RWPE1 (cell line): Measurements from ENCODE around the gene CCDC141.

ENCODE experiments used
- CTCF ChIA-PET: fragments of 350-600 bp; sonication (Branson Sonifier 250); formaldehyde crosslinking; extraction: SDS; loops from one replicate; lab custom pipeline; 2021; lab: Yijun Ruan, JAX
- POLR2A ChIA-PET: fragments of 400-600 bp; formaldehyde crosslinking; extraction: SDS; loops from one replicate; lab custom pipeline; 2020; ENCODE audit warnings: antibody characterized with exemption; ENCODE audit not compliant: low non-redundant PET; lab: Yijun Ruan, JAX
- DNase-seq: peaks from one replicate; pipeline ENCODE4 v3.0.0; 2012; ENCODE audit warnings: low spot score
- H3K27ac ChIP-seq: fragments of 450-650 bp; 2 replicates; pipeline ENCODE4 v1.5.1; 2017
- CTCF ChIP-seq: fragments of 450-650 bp; conservative IDR thresholded peaks from 2 replicates; pipeline ENCODE4 v1.5.1; 2017; ENCODE audit warnings: low read depth, mild to moderate bottlenecking

CCDC141 gene

GRCh38 chr2:178871536-178871935, 178.4 kb downstream of the CCDC141 start:
- CTCF ChIA-PET, result no interaction called here
- H3K27ac ChIP-seq, result no peak overlapping the region
- POLR2A ChIA-PET, result no interaction called here
- TF ChIP-seq CTCF, result no peak
- no peak for DNase-seq

- ChIA-PET POLR2A (no interaction called here), CTCF (no interaction called here)
Observed at GRCh38 chr2:178870703-178871102, 179.2 kb downstream of the CCDC141 start.

GRCh38 chr2:178865999-178866398, 183.9 kb downstream of the CCDC141 start:
- TF ChIP-seq CTCF, result no peak
- ChIA-PET CTCF (interaction anchor here (1.2 kb wide), 1 partner anchor 264 kb away, joined by 6 read pairs; no protein-coding TSS in a partner anchor), POLR2A (no interaction called here)
- DNase-seq, result no peak
- no peak overlapping the region for H3K27ac ChIP-seq

More at GRCh38 chr2:178870703-178871102, 179.2 kb downstream of the CCDC141 start:
- TF ChIP-seq CTCF, result no peak
- peak; percentile 55 for DNase-seq
- no peak overlapping the region for H3K27ac ChIP-seq

- no peak overlapping the region for H3K27ac ChIP-seq
- POLR2A ChIA-PET, result no interaction called here
- CTCF ChIA-PET, result interaction anchor here (1.2 kb wide), 1 partner anchor 264 kb away, joined by 6 read pairs; no protein-coding TSS in a partner anchor
- no peak for TF ChIP-seq CTCF
- DNase-seq, result no peak
Observed at GRCh38 chr2:178865146-178865936, 184.6 kb downstream of the CCDC141 start.

GRCh38 chr2:178863856-178864620, 185.9 kb downstream of the CCDC141 start:
- peak; percentile 9 for DNase-seq
- ChIA-PET CTCF (no interaction called here), POLR2A (no interaction called here)
- no peak for TF ChIP-seq CTCF
- no peak overlapping the region for H3K27ac ChIP-seq

- CTCF ChIA-PET, result interaction anchor here (0.6 to 1.1 kb wide), 2 partner anchors 16 to 826 kb away, joined by 3 read pairs; no protein-coding TSS in a partner anchor
- POLR2A ChIA-PET, result no interaction called here
- TF ChIP-seq CTCF, result no peak
- DNase-seq, result no peak
- no peak overlapping the region for H3K27ac ChIP-seq
Observed at GRCh38 chr2:178863130-178863855, 186.6 kb downstream of the CCDC141 start.
